Effector CD8-positive, alpha-beta T cell (primary cell): Measurements from ENCODE around the gene CPT1B.
A peak's percentile ranks its signal among the peaks of the same experiment; 100 is the strongest.
"Not testable (repeated sequence)": the region's sequence is repeated elsewhere in the genome, so short reads cannot be mapped to it uniquely, and the experiment has no call there.

ENCODE experiments used
- DNase-seq: peaks from one replicate; lab custom pipeline; 2025; lab: John Stamatoyannopoulos, UW

The CPT1B gene

DNA sequence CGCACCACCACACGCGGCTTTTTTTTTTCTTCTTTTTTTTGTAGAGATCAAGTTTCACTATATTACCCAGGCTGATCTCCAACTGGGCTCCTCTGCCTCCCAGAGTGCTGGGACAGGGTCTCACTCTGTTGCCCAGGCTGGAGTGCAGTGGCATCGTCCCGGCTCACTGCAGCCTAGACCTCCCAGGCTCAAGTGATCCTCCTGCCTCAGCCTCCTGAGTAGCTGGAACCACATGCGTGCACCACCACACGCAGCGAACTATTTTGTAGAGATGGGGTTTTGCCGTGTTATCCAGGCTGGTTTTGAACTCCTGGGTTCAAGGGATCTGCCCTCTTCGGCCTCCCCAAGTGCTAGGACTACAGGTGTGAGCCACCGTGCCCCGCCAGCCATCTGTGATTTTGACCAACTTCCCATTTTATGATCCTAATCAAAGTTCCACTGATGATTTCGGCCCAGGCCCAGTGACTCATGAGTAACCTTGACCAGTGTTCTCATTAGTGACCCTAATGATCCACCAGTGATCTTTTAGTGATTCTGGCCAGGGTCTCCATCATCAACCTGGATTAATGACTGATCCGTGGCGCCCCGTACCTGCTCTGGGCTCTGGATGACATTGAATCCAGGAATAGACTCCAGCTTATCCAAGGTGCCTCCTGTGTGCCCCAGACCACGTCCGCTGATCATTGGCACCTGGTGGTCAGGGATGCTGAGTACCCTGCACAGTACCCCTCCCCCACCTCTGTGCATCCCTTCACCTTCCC lies 50.1 kb downstream of the CPT1B start:
- DNase-seq: no peak

DNA sequence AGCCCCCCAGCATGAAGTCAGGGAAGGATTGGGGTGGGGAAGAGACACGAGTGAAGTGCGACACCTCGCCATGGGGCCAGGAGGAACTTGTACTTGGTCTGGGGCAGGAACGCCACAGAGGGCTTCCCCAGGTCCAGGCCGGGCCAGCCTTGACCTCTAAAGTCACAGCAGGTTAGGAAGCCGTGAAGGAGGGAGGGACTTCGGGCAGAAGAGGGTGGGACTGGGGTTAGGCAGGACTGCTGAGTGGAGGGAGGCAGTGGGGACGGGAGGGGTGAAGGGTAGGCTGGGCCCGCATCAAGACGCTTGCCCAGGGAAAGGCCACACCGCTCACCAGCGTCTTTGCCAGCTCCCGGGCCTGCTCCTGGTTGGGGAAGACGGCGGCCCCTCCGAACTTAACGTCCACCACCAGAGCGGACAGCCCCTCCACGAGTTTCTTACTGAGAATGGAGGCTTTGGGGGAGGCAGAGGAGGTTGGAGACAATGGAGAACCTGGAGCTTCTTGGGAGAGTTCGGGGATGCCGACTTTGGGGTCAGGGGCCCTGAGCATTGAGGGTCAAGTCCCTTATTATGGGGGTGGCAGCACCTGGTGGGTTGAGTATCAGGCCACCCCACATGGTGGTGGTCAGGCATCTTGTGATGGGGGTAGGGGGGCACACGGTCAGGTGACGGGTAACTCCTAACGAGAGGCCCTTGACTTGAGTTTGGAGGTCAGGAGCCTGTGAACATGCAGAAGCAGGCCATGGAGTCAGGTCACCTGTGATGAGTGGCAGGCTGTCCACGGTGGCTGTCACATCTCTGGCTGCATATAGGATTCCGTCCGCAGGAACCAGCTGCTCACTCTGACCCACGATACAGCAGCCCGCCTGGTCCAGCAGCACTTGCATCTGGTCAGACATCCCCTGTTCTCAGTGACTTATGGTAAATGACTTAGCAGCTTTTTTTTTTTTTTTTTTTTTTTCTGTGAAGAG lies 51.1 kb downstream of the CPT1B start:
- no peak for DNase-seq

DNA sequence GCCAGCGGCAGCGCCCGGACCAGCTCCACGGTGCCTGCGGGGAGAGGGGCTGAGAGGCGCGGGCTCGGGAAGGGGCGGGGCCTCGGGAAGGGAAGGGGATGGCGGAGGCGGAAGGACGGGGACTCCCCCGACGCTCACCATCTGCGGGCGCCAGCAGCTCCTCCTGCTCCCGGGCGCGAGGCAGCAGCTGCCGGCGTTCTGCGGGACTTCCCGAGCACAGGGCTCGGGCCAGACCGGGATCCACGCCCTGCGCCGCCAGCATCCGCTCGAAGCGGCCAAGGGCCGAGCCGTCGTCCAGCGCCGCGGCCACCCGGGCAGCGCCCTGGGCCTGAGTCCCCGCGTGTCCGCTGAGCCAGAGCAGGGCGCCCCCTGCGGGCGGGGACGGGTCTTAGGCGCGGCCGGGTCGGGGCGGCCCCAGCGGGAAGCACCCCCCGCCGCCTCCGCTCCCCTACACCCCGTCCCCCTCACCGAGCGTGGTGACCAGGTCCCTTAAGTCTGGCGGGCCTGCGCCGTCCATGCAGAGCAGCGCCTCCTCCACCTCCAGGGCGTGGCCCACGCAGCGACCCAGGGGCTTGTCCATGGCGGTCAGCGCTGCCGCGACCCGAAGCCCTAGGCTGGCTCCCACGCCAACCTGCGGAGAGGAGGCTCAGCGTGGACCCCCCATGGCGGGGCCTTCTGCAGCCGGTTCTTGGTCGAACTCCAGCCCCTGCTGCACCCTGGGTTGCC lies 52.0 kb downstream of the CPT1B start:
- peak; percentile 66 for DNase-seq

DNA sequence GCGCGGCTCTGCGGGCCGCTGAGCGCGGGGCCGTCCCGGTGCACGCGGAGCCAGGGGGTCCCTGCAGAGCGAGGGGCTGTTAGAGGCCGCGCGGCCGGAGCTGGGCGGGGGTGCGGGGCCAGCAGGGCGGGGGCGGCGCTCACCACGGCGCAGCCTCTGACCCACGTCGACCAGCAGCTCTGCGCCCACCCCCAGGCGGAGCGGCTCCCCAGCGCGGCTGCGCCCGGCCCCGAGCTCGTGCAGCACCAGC lies 52.4 kb downstream of the CPT1B start:
- no peak for DNase-seq

DNA sequence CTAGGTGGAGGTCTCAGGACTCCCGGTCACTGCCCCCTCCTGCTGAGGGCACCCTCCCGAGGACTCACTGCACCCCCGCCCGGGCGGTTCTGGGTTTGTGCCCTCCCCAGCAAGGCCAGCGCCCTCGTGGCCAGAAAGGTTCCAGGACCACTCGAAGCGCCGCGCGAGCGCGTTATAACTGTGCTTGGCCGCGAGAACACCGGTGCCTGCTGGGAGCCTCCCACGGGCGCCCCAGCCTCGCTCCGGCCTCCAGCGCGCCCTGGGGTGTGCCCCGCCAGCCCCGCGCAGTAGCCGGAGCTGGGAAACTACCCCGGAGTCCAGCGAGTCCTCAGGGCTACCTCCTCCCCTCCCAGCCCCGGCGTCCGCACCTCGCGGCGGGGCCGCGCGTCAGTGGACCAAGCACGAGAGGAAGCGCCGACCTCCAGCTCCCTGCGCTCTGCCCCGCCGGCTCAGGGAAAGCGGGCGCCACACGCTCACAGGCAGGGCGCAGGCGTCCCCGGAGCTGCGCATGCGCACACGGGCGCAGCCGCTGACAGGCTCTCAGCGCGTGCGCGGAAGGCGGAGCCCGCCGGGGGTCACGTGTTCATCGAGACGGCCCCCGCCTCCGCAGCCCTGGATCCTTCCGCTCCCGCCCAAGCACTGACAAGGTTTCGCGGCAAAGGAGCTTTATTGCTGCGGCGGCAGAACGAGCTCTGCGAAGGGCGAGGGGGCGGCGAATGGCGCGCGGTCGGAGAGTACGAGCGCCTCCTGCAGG lies 52.9 kb downstream of the CPT1B start, which contains the start of gene SCO2:
TSS of gene SCO2 (minus strand) at position 495 of the 754 bp plus-strand sequence. CDS start 1,187 bp downstream, outside the sequence.
- DNase-seq: peak; percentile 96

DNA sequence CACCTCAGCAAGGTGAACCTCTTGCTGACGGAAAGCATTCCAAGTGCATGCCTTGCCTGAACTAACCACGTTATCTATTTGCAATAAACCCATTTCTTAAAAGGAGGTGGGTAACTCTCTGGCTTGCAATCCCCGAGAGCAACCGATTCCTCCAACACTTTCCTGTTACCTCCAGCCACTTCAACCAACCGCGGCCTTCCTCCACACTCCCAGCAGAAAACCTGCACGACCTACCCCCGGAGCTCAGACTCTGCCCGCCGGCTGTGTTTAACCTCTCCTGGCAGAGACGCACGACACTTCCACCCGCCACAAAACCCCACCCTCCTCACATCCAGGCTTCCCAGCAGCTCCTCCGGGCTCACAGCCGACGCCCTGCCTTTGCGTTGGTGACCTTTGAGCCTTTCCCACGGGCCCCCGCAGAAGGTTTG lies 53.5 kb downstream of the CPT1B start:
- DNase-seq: no peak

DNA sequence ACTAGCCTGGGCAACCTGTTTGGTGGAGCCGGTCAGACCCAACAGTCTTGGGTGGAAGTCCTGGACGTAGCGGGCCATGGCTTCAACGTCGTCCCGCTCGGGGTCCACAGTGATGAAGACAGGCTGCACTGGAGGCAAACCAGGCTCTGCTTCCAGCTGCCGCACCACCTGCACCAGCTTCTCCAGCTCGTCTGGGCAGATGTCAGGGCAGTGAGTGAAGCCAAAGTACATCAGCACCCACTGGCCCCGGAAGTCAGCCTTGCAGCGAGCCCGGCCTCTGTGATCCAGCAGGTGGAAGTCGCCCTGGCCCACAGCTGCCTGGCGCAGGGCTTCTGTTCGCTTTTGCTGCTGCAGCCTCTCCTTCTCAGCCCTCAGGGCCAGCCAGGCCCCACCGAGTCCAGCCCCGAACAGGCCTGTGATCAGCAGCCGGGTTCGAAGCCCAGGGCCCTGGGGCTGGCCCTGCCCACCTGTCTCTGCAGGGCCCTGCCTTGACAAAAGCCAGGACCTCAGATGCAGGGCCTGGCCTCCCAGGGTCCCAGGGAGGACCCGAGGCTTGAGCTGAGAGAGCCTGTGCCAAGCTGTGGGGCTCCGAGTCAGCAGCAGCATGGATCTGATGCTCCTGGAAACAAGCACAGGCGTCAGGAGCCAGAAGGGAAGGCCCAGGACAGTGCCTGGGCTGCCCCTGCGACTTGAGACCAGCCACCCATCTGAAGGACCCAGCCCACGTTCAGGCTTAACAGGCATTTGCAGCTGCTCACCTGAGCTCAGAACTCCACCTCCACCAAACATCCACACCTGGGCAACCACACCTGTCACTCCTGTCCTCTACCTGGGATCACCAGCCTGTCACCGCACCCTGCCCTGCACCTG lies 54.2 kb downstream of the CPT1B start:
- DNase-seq: no peak

DNA sequence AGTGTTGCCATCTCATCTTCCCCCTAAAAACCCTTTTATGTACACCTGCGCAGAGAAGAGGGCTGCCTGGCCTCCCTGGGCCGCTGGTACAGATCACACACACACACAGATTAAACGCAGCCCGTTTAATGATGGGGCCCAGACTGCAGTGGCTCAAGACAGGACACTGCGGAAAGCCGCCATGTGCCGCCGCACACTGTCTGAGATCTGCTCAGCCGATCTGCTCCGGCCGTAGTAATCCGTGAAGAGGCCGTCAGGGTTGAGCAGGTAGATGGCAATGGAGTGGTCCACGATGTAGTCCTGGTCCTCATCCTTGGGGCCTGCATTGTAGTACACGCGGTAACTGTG lies 54.8 kb downstream of the CPT1B start:
- DNase-seq: no peak

DNA sequence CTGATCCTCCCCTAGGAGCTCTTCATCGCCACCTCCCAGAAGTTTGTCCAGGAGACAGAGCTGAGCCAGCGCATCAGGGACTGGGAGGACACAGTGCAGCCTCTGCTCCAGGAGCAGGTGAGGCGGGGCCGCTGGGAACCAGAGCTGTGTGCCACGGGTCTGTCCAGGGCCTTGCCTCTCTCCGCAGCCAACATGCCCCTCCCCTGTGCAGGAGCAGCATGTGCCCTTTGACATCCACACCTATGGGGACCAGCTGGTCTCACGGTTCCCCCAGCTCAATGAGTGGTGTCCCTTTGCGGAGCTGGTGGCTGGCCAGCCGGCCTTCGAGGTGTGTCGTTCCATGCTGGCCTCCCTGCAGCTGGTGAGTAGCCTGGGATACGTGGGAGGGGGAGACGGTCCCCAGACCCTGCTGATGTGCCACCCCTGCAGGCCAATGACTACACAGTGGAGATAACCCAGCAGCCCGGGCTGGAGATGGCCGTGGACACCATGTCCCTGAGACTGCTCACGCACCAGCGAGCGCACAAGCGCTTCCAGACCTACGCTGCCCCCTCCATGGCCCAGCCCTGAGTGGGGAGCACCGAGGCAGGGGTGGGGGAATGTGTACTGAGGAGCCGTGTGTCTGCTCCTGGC lies 55.3 kb downstream of the CPT1B start:
- DNase-seq: no peak

DNA sequence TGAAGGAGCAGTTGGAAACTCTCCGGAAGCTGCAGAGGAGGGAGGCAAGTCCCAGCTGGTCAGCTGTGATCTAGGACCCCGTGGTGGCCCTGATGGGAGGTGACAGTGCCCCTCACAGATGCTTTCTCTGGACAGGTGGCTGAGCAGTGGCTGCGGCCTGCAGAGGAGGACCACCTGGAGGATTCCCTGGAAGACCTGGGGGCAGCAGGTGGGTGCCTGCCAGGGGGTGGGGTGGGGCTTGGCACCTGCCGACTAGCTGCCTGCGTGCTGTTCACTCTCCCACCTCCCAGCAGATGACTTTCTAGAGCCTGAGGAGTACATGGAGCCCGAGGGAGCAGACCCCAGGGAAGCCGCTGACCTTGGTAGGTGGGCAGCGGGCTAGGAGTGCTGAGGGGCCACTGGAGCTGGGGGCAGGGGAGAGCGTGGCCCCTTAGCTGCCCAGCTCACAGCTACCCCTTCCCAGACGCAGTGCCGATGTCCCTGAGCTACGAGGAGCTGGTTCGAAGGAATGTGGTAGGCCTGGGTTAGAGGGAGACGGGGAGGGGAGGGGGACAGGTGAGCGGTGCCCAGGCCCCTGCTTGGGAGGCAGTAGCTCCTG lies 55.9 kb downstream of the CPT1B start:
- DNase-seq: no peak

DNA sequence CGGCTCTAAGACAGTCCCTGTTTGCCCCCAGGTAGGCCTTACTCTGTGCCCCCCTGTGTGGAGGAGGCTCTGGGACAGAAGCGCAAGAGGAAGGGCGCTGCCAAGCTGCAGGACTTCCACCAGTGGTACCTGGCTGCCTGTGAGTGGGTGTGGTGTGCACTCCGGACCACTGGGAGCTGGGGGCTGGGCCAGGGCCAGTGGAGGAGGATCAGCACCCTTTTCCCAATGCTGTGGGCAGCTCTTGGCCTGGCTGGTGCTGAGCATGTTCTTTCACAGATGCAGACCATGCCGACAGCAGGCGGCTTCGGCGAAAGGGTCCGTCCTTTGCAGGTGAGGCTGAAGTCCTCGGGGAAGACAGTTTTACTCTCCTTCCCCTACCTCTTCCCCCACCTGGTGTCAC lies 56.5 kb downstream of the CPT1B start:
- no peak for DNase-seq

DNA sequence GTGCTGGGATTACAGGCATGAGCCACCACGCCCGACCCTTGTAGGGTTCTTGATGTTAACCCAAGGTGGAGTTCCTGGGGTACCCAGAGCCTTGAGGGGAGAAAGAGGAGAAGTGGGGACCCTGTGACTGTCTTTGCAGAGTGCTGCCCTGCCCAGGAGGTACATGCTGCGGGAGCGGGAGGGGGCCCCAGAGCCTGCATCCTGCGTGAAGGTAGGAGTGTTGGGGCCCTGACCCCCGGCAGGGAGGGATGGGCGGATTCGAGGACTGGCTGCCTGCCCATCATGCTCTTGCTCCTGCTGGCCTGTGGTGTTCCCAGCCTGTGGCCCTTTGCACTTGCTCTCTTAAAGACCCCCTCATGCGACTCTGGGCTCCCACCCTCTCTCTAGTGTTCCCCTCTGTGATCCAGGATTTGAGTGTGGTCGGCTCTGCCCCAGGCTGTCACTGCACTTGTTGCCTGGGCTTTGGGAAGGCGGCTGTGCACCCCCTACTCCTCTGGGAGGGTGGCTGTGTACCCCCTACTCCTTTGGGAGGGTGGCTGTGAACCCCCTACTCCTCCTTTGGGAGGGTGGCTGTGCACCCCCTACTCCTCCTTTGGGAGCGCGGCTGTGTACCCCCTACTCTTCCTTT lies 57.3 kb downstream of the CPT1B start:
- DNase-seq: no peak

DNA sequence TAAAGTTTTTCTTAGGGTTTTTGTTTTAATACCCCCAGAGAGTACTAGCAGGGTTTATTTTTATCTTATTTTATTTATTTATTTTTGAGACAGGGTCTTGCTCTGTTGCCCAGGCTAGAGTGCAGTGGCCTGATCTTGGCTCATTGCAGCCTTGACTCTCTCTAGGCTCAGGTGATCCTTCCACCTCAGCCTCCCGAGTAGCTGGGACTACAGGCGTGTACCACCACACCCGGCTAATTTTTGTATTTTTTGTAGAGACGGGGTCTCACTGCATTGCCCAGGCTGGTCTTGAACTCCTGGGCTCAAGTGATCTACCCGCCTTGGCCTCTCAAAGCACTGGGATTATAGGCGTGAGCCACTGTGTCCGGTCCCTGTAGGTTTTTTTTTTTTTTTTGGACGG lies 58.0 kb downstream of the CPT1B start:
- not testable (repeated sequence) for DNase-seq

DNA sequence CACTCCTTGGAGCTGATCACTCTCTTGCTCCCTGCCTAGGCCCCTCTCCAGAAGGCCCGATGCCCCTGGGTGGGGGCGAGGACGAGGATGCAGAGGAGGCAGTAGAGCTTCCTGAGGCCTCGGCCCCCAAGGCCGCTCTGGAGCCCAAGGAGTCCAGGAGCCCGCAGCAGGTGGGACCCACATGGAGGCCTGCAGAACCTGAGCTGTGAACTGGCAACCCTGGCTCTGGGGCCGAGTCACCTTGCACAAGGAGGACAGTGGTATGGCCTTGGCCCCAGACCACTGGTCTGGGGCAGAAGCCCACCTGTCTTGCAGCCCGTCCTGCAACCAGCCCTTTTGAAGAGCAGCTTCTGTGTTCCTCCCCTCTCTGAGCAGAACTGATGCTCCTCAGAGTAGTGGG lies 59.1 kb downstream of the CPT1B start:
- no peak for DNase-seq
